HG03565 (cell line): Measurements from ENCODE around the gene SPA17.
A peak's percentile ranks its signal among the peaks of the same experiment; 100 is the strongest.

ENCODE experiments used
- ATAC-seq: cut with Tn5 transposase; IDR thresholded peaks from one replicate; pipeline ENCODE4 v1.9.1; 2021; ENCODE audit warnings: mild to moderate bottlenecking, moderate library complexity; ENCODE audit not compliant: unreplicated experiment

Gene SPA17

DNA sequence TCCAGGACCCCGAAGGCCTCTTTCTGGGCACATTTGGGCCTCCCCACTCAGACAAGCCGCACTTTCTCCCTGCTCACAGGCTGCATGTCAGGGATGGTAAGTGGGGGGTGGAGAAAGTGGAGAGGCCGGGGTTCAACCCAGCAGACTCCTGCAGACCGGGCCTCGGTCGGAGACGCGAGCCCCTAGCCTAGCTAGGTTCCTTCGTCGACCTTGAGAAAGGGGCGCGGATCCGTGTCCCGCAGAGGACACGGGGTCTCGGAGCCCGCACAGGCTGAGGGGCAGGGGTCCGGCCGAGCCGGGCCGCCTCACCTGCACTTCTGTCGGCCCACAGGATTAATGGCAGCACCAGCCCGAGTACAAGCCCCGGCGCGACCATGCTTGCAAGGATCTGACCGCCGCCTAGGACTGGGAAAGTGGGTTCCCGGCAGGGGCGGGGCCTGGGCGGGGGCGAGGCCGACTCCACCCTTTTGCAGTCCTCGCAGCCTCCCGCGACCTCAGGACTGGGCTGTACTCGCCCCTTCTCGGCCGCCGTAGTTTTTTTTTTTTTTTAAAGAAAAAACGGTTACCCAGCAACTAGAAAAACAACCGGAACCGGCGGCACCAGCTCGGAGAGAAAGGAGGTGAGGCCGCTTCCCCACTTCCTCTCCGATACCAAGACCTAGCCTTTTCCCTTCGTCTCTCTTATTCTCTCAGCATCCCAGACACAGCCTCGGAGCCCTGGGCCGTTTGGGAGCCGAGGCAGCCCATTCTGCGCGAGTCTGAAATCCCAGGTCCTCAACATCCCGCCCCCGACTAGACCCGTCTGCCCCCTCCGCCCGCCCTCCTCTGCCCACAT is at the start of gene SPA17, which contains the start of gene SIAE:
TSS of gene SPA17 (plus strand) at position 572 of the 835 bp plus-strand sequence. CDS start 1,361 bp downstream, outside the sequence.
TSS of gene SIAE (minus strand) at position 407 of the 835 bp plus-strand sequence. CDS start at position 376, 31 bp downstream.
- peak; percentile 71 for ATAC-seq

DNA sequence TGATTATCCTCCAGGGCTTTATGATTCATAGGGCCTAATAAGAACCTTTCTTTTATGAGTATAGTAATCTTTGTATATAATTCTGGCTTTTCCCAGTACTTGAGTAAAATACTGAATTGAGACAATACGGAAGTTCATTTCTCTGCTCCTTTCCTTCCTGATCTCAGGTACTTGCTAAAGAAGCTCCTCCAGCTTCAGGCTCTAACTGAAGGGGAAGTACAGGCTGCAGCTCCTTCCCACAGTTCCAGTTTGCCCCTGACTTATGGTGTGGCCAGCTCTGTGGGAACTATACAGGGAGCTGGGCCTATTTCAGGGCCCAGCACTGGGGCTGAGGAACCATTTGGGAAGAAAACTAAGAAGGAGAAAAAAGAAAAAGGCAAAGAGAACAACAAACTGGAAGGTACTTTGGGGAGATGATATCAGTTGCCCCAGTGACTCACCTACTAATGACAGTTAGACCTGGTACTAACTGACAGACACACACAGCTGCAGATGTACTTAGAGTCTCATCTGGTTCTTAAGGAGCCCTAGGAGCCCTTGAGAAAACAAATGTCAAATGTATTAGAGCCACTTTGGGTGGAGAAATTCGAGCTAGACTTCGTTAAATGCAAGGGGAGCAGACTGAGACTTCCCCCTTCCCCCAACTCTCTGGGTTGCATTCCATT is 48.1 kb upstream of the SPA17 start:
- no peak for ATAC-seq

DNA sequence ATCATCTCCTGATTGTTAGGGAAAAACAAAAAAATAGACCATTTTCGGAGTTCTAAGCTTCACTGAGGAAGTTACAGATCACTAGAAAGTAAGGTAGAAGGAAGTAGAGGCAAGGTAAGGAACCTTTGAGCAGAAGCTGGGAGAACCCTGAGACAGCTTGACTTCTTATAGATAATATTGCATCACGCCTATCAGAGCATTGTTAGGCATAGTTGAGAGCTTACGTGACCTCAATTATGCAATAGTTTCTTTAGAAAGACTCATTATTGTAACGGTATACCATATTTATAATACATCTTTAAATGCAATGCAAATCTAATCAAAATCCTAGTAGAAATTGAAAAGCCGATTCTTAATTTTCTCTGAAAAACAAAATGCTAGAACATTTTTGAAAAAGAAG is 46.2 kb upstream of the SPA17 start:
- no peak for ATAC-seq

DNA sequence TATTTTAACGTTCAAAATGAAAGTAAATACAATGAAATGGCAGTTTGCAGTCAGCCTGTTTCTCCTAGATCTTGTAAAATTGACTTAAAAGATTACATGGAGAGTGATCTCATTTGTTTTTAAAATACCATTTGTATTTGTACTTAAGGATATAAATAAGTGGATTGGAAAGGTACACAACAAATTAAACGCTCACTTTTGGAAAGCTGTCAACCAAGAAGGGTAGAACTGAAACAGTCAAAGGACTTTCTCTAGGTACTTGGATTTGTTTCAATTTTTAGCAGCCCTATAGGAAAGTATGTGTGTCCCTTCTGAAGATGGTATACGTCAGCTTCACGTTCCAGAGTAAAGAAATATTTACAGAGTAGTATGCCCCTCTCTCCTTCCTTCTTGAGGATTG is 43.7 kb upstream of the SPA17 start:
- no peak for ATAC-seq

DNA sequence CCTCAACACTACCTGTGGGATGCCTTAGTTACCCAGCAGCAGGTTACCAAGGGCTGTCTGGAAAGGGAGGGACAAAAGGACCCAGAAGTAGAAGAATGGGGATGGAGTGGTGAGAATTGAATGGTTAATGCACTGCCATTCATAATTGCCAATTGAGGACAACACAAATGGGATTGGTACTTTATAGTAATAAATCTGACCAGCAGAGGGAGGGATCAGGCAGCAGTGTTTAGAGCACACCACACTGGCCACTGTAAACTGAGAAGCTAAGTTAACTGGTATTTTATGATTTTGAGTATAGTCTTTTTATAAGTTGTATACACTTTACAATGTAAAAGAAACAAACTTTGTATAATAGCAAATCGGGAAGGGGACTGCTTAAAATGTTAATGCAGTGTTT is 40.3 kb upstream of the SPA17 start:
- no peak for ATAC-seq

DNA sequence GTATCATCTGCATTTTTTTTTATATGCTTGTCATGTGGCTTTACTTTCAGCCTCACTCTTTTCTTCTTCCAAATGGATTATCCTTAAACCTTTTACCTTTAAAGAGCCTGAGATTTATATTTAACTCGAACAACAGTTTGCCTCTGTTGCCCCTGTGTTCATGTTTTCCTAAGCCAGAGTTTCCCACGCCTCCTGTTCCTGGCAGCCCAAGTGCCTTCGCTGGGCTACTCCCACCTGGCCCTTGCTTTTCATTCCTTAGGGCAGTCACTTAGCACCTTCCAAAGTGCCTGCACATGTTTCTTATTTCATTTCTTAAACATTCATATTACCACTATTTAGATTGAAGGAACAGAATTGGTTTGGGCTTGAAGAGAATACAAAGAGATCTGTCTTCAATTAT is 37.8 kb upstream of the SPA17 start:
- ATAC-seq: no peak

DNA sequence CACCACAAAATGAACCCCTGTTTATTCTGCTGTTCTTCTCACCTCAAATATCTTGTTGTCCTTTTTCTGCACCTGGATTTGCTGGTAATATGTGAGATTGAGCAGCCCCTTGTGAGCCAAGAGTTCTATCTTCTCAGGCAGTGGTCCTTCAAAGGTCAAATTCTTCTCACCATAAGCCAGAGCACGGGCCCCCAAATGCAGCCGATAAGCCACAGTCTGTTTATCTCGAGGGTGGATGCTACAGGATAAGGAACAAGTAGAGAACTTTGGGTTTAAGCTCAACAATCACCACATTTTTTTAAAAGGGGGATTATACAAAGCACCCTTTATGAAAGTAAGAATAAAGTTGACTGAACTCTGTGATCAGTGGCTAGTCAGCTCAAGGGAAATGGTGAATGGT is 35.2 kb upstream of the SPA17 start:
- ATAC-seq: no peak

DNA sequence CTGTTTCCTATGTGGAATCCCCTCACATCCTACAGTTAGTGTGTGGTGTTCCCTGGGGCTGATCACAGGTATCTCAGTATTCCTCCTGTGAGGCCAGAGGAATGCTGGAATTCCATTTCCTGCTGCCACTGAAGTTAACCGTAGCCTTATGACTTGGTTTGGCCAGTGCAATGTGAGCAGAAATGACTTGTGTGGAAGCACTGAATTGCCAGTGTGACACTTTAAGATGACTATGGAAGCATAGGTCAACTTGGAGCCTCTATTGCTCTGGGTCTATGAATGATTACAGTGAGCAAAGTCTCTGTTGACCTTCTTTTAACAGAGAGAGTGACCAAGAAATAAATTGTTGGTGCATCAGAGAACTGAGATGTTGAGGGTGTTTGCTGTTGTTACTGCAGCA is 34.5 kb upstream of the SPA17 start:
- no peak for ATAC-seq

DNA sequence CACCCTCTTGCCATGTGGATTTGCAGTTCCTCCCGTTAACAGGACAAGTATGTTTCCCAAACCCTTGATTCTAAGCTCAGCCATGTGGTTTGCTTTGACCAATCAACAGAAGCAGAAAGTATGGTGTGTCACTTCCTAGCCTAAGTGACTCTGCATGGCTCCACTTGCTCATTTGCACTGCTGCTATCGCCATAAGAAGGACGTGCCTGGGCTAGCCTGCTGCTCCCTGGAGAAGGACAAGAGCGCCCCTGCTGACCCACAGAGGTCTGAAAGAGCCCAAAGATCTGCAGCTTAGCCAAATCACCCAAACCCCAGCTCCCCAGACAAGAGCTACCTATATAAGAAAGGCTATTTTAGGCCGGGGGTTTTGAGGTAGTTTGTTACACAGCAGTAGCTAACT is 33.0 kb upstream of the SPA17 start:
- ATAC-seq: no peak

DNA sequence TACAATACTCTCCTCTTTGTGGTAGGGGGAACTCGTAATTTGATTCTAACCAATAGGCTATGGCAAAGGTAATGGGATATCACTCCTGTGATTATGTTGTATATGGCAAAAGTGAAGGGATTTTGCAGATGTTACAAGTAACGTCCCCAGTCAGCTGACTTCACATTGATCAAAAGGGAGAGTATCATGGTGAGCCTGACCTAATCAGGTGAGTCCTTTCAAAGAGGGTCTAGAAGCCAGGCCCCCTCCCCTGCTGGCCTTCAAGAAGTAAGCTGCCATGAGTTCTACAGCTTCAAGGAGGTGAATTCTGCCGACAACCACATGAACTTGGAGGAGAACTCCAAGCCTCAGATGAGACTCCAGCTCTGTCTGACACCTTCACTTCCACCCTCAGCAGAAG is 31.1 kb upstream of the SPA17 start:
- ATAC-seq: no peak

DNA sequence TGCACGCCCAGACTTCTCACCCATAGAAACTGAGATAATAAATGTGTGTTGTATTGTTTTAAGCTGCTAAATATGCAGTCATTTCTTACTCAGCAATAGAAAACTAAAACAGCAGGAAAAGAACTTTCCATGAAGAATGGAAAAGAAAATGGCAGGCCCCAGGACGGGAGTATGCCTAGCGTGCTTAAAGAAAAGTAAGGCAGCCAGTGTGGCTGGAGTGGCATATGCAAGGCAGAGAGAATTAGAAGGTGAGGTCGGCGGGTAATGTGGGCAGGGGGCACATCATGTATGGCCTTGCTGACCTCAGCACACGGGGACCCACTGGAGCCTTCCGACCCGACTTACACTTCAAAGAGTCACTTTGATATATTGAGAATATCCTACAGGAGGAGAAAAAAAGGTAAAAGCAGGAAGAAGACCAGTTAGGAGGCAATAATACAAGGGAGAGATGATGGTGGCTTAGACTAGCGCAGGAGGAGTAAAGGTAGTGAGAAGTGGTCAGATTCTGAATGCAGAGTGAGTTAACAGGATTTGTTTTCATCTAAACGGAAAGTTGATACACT is 30.6 kb upstream of the SPA17 start:
- no peak for ATAC-seq

DNA sequence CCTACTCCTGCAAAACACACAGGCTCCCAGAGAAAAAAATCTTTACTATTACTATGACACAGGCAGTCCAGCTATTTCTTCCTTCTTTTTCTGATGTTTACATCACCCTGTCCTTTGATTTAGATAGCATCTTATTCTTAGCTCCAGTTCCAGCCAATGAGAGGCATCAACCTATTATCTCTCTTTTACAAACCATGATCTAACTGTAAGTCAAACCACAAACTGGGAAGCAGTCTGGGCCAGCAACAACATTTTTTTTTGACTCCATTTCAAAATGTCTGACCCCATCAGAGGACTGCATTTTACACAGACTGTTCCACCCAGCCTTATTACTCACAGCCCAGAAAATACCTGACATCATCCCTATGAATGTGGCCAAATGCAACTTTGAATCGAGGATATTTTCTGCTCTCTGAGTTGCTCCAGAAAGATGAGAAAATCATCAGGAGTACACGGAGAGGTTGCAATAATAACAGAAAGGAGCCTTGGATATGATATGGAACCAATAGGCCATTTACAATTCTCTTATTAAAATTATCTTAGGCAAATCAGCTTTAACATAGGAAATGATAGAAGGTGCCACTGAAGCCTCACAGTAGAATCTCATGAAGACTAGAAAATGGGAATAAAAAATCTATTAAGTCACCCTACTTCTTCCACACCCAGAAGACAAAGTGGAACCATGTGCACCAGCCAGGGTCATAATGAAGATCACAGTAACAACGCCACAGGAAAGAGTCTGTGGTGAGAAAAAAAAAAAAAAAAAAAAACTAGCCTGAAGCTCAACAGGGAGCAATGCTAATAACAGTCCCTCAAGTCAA is 29.9 kb upstream of the SPA17 start:
- no peak for ATAC-seq

DNA sequence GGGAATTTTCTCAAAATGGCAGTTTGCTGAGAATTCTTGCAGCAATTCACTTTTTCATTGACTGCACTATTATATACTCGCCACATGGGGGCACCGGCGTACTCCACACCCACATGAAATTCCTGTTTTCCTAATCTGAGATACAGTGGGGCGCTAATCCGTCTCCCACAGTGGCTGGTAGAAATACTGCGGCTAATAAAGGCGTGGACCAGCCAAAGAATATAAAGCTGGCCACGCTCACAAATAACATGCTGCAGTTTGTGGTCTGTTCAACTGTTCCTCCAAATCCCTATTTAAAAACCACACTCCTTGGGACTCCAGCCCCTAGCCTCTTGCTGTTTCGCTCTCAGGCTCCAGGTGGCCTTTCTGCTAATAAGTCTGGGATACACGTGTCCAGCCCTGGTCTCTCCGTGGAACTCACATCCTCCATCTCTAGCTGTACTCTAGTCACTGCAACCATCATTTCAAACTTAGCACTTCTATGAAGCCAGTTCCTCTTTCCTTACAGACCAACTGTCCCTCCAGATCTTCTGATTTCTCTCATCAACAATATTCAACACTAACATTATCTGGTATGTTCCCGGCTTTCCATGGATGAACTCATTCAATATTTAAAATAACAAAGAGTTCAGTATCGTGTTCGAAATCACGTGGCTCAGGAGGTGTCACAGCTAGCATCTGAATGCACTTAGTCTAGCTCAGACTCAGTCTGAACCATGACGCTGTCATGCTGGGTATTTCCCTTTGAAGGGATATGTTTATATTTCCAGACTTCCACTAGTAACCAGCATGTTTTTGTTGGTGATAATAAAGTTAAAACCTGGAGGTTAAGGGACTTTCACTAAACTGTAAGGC is 29.1 kb upstream of the SPA17 start:
- peak; percentile 59 for ATAC-seq

DNA sequence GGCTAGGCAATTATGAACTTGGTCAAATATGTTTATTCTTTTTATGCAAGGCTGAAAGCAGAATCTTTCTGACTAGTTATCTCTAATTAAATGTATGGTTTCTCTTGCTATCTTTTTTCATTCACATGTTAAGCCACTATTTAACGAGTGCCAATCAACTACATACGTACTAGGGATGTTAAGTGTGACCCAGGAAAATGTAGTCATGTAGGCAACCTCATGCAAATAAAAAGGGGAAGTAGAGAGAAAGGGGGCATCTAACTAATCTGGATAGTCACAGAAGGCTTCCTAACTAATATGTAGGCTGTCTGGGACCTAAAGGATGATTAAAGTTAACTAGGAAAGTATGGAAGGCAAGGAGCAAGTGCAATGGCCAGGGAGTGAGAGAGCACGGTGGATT is 27.6 kb upstream of the SPA17 start:
- no peak for ATAC-seq

DNA sequence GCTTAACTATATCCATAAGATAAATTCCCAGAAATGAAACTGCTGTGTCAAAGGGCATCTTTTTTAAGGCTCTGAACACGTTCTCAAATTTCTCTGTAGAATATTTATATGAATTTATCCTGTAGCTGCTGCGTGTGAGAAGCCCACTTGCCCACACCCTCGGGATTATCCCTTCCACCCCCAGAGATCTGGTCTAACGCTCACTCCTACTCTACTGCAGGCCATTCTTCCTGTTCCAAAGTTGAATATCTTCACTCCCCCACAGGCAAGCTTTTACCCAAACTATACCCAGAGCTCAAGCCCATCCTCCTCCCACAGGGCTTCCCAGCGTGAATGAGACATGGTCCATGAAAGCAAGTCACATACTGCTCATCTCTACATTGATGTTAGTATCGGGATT is 25.1 kb upstream of the SPA17 start:
- no peak for ATAC-seq

DNA sequence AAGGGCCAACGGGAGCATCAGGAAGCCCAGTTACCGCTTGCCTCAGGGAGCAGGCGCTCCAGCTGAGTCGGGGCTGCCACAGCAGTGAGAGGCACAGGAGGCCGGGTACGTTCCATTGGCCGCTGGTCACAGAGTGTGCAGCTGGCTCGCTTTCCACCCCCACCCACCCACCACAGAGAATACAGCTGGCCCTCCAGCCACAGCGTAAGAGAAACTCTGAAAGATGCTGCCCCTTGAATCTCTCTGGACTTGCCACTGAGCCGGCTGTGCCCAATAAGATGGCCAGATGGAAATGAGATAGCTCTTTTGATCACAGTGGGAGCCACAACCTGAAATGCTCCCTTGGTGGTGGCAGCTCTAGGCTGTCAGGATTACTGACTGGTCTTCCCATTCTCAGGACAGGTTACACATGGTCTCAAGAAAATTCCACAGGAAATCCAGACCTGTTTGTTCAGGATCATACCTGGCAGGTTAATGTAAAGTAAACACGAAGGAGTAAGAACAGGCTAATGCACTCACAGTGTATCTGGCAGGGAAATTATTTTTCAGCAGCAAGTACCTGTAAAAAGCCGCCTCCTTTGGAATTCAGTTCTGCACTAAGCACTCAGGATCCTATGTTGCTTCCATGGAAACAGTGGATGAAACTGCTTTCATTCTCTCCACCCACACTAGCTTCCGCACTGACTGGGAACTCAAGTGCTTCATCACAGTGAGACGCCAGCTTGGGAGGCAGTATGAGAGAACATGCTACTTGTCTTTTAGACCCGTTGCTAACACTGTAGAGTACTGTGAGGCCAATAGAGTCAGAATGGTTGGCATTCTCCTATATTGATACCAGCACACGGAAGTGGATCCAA is 16.7 kb upstream of the SPA17 start:
- no peak for ATAC-seq

DNA sequence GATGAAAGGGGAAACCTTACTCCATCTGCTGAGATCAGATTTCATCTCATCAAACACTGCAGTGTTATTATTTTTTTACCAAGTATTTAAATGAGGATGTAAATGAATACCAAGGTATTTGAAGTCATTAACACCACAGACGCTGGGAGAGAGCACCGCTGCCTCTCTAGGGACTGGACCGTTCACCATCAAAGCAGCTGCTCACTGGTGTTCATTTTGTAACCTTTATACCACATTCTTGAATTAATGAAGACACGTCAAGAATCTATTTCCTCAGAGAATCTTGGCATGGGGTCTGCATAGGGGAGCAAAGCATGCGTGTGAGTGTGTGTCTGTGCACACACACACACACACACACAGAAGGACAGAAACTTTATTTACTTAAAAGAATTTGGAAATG is 15.8 kb upstream of the SPA17 start:
- ATAC-seq: no peak

DNA sequence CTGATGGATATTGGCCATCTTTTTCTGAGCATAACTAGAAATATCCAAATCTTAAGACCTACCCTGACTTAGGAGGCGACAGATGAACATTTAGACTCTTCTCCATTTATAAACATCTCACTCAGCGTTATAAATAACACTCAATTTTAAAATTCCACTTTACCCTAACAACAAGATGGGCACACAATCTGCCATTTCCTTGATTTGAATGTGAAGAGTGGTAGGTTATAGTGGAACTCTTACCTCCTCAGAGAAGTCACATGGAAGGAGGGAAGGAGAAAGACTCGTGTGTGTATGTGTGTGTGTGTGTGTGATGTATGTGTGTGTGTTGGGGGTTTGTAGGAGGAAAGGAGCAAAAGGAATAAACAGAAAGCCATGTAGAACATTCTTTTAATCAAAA is 15.2 kb upstream of the SPA17 start:
- ATAC-seq: no peak

DNA sequence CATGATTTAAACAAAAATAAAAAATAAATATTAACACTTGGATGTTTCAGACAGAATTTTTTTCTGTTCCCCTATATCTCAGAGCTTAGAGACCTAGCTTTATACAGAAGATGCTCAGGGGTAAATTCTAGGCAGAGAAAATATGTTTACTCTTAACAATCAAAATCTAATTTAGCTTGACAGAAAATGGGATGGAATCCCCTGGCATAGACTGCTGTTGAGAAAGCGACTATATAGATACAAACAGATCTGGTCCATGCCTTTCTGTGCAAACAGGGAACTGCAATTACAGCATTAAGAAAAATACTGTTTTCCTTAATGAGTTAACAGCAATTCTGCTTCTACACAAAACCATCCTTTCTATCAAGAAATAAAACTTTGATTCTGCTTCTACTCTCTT is 14.7 kb upstream of the SPA17 start:
- no peak for ATAC-seq
